OCI-LY7 (cell line): ENCODE measurements around the gene CRABP2. TPM values are rescaled to one million over a fixed set of nuclear protein-coding genes. Genes with fewer than 3 reads are reported as not detected.

ENCODE experiments used
- BruUV-seq: library from RNA; stranded (reverse); fragments of 400-500 nt; replicated peaks from 2 replicates; lab custom pipeline; 2021; lab: Mats Ljungman, UMichigan
- CTCF ChIA-PET: fragments of 300-600 bp; sonication (Branson Sonifier 250); formaldehyde crosslinking; loops from one replicate; lab custom pipeline; 2022; ENCODE audit warnings: antibody characterized with exemption; ENCODE audit not compliant: unreplicated experiment; lab: Charles Lee
- POLR2A ChIA-PET: fragments of 300-600 bp; sonication (Branson Sonifier 250); formaldehyde crosslinking; loops from one replicate; lab custom pipeline; 2022; ENCODE audit warnings: antibody characterized with exemption; lab: Charles Lee
- DNase-seq: peaks from one replicate; pipeline ENCODE4 v3.0.0-alpha.2; 2015; ENCODE audit warnings: low spot score
- H2AFZ ChIP-seq: fragments of 200-600 bp; sonication (generic), shearing (Covaris generic); 2 replicates; pipeline ENCODE4 v1.6.1; 2014; ENCODE audit warnings: mild to moderate bottlenecking, antibody characterized with exemption, low read length, moderate library complexity
- H3K27ac ChIP-seq: fragments of 200-600 bp; sonication (generic); 2 replicates; pipeline ENCODE4 v1.5.1; 2014; ENCODE audit warnings: mixed run types, low read depth, mild to moderate bottlenecking, moderate library complexity, low read length, inconsistent platforms; ENCODE audit not compliant: poor library complexity, severe bottlenecking
- H3K36me3 ChIP-seq: fragments of 200-600 bp; sonication (generic); 2 replicates; pipeline ENCODE4 v1.6.1; 2014; ENCODE audit warnings: mild to moderate bottlenecking, antibody characterized with exemption, low read length, moderate library complexity, mixed read lengths; ENCODE audit not compliant: insufficient read depth
- H3K4me1 ChIP-seq: fragments of 200-600 bp; sonication (generic); 2 replicates; pipeline ENCODE4 v1.5.1; 2014; ENCODE audit warnings: mild to moderate bottlenecking, low read length; ENCODE audit not compliant: insufficient read depth, poor library complexity, severe bottlenecking
- H3K4me2 ChIP-seq: fragments of 200-600 bp; sonication (generic); 2 replicates; pipeline ENCODE4 v1.6.1; 2014; ENCODE audit warnings: mild to moderate bottlenecking, low read length
- H3K4me3 ChIP-seq: fragments of 200-600 bp; sonication (generic); 2 replicates; pipeline ENCODE4 v1.5.1; 2014; ENCODE audit warnings: mild to moderate bottlenecking, low read depth, low read length; ENCODE audit not compliant: poor library complexity, severe bottlenecking
- H3K79me2 ChIP-seq: fragments of 200-600 bp; sonication (generic); 2 replicates; pipeline ENCODE4 v1.6.1; 2016; ENCODE audit warnings: low read depth, mild to moderate bottlenecking, low read length, moderate library complexity, mixed read lengths; ENCODE audit not compliant: insufficient read depth
- H3K9me2 ChIP-seq: fragments of 200-600 bp; sonication (generic); 2 replicates; pipeline ENCODE4 v1.6.1; 2016; ENCODE audit warnings: mild to moderate bottlenecking, low read length, mixed read lengths; ENCODE audit not compliant: insufficient read depth
- H3K9me3 ChIP-seq: fragments of 200-600 bp; sonication (generic); 2 replicates; pipeline ENCODE4 v1.6.1; 2014; ENCODE audit warnings: mild to moderate bottlenecking, mixed run types, low read length, mixed read lengths
- H4K20me1 ChIP-seq: fragments of 200-600 bp; sonication (generic); 2 replicates; pipeline ENCODE4 v1.6.1; 2014; ENCODE audit warnings: mild to moderate bottlenecking, antibody characterized with exemption, low read length, moderate library complexity, mixed read lengths; ENCODE audit not compliant: insufficient read depth
- CTCF ChIP-seq: fragments of 200-600 bp; sonication (generic); conservative IDR thresholded peaks from 2 replicates; pipeline ENCODE4 v1.5.1; 2014; ENCODE audit warnings: mild to moderate bottlenecking, antibody characterized with exemption, low read length, moderate library complexity, mixed read lengths
- EZH2phosphoT487 ChIP-seq: fragments of 200-600 bp; sonication (generic); IDR thresholded peaks from 2 replicates; pipeline ENCODE4 v1.6.1; 2018; ENCODE audit warnings: low read depth, borderline replicate concordance, mild to moderate bottlenecking, mixed run types, antibody characterized with exemption, low read length, moderate library complexity, mixed read lengths
- intact Hi-C: fragments of 100-400 bp; cut with micrococcal nuclease; formaldehyde crosslinking; loops from one replicate; pipeline ENCODE4 v1.10.0; 2022; ENCODE audit not compliant: unreplicated experiment
- total RNA-seq, 2 experiments: library from RNA; depleted of rRNA in 1 of 2; stranded (reverse); fragments of >200 nt in 1 of 2; shearing (Covaris generic) in 1 of 2; gene quantifications; 2 replicates each; pipeline ENCODE4 v1.2.3, GENCODE V29; 2014 to 2022

Gene CRABP2
- total RNA-seq, 2 experiments from 2014 or later: 2.1 to 2.8 TPM

- intact Hi-C loops: loop anchor here (10.0 kb wide), 1 partner anchor 112 kb away; no protein-coding TSS in a partner anchor
- no peaks in the 10 kb centered on the region for H3K9me2 ChIP-seq
- no peak overlapping the region for H3K27ac ChIP-seq
- H3K4me3 ChIP-seq: no peak overlapping the region
- BruUV-seq: no TSS peak
- H3K9me3 ChIP-seq: no peaks in the 10 kb centered on the region
- TF ChIP-seq EZH2phosphoT487 (no peak), CTCF (no peak)
- no peak overlapping the region for H3K4me2 ChIP-seq
- DNase-seq: no peak
- no peaks in the 10 kb centered on the region for H3K79me2 ChIP-seq
- no peaks in the 10 kb centered on the region for H4K20me1 ChIP-seq
- H3K4me1 ChIP-seq: no peaks in the 10 kb centered on the region
- no peak overlapping the region for H2AFZ ChIP-seq
- ChIA-PET POLR2A (no interaction called here), CTCF (interaction anchor here (0.5 to 1.1 kb wide), 4 partner anchors 9 to 472 kb away, joined by 3 to 4 read pairs (median 4); no protein-coding TSS in a partner anchor)
- no peaks in the 10 kb centered on the region for H3K36me3 ChIP-seq
Measured at GRCh38 chr1:156682166-156682890, 23.1 kb downstream of the CRABP2 start.

GRCh38 chr1:156681196-156681960 is 24.0 kb downstream of the CRABP2 start:
- no peak for TF ChIP-seq EZH2phosphoT487
- no peak overlapping the region for H2AFZ ChIP-seq
- CTCF ChIA-PET: interaction anchor here (0.5 to 1.1 kb wide), 2 partner anchors 24 to 31 kb away, joined by 3 to 4 read pairs; no protein-coding TSS in a partner anchor
- no peak overlapping the region for H3K27ac ChIP-seq
- no peak overlapping the region for H3K4me3 ChIP-seq
- no peak for DNase-seq
- H3K9me2 ChIP-seq: no peaks in the 10 kb centered on the region
- POLR2A ChIA-PET: no interaction called here
- no peaks in the 10 kb centered on the region for H3K9me3 ChIP-seq
- H3K79me2 ChIP-seq: no peaks in the 10 kb centered on the region
- H4K20me1 ChIP-seq: no peaks in the 10 kb centered on the region
- no peak overlapping the region for H3K4me2 ChIP-seq
- intact Hi-C loops: loop anchor here (10.0 kb wide), 1 partner anchor 113 kb away; no protein-coding TSS in a partner anchor
- H3K36me3 ChIP-seq: no peaks in the 10 kb centered on the region
- no peaks in the 10 kb centered on the region for H3K4me1 ChIP-seq
- BruUV-seq: no TSS peak

- H3K9me3 ChIP-seq: no peaks in the 10 kb centered on the region
- H3K4me1 ChIP-seq: no peaks in the 10 kb centered on the region
- H3K79me2 ChIP-seq: no peaks in the 10 kb centered on the region
- no peaks in the 10 kb centered on the region for H3K36me3 ChIP-seq
- POLR2A ChIA-PET: no interaction called here
- intact Hi-C loops: loop anchor here (10.0 kb wide), 1 partner anchor 115 kb away; no protein-coding TSS in a partner anchor
- DNase-seq: no peak
- CTCF ChIA-PET: no interaction called here
- no peaks in the 10 kb centered on the region for H3K9me2 ChIP-seq
- no peak overlapping the region for H2AFZ ChIP-seq
- no peak overlapping the region for H3K27ac ChIP-seq
- no TSS peak for BruUV-seq
- TF ChIP-seq EZH2phosphoT487 (0 out of 2 replicates have a peak, but pooled peaks have one; percentile 41), CTCF (no peak)
- no peaks in the 10 kb centered on the region for H4K20me1 ChIP-seq
- H3K4me3 ChIP-seq: no peak overlapping the region
- no peak overlapping the region for H3K4me2 ChIP-seq
Measured at GRCh38 chr1:156680056-156680455, 25.3 kb downstream of the CRABP2 start.
